Tibial artery (tissue), 4 donors: Measurements from ENCODE around the gene NINJ1.

Experiments
- DNase-seq, 2 donors: peaks; one replicate each; pipeline ENCODE4 v3.0.0-alpha.2; 2019
- H3K27ac ChIP-seq, 2 donors: fragments of 200-600 bp; sonication (generic) in 1 of 2; 1 replicate in 1 of 2; 2 replicates in 1 of 2; pipeline ENCODE4 v1.5.1; 2018 to 2019; ENCODE audit warnings: mild to moderate bottlenecking in 1 of 2
- H3K27me3 ChIP-seq, 2 donors: fragments of 200-600 bp; sonication (generic) in 1 of 2; one replicate each; pipeline versions ENCODE4 v1.5.1 to v1.6.0; 2016 to 2019
- H3K36me3 ChIP-seq, 3 donors: fragments of 200-600 bp; sonication (generic) in 2 of 3; one replicate each; pipeline ENCODE4 v1.5.1; 2016 to 2019; ENCODE audit warnings: mild to moderate bottlenecking in 2 of 3
- H3K4me1 ChIP-seq, 4 donors: fragments of 200-600 bp; sonication (generic) in 2 of 4; 1 replicate in 3 of 4; 2 replicates in 1 of 4; pipeline ENCODE4 v1.5.1; 2016 to 2019
- H3K4me3 ChIP-seq, 2 donors: fragments of 200-600 bp; sonication (generic) in 1 of 2; 1 replicate in 1 of 2; 2 replicates in 1 of 2; pipeline ENCODE4 v1.5.1; 2018 to 2019; ENCODE audit warnings: mild to moderate bottlenecking in 2 of 2
- H3K9me3 ChIP-seq, 3 donors: fragments of 200-600 bp; sonication (generic) in 1 of 3; one replicate each; pipeline ENCODE4 v1.5.1; 2016 to 2019
- CTCF ChIP-seq, 2 experiments: fragments of 200-600 bp in 1 of 2; fragments of 450-650 bp in 1 of 2; IDR thresholded peaks; one replicate each; pipeline ENCODE4 v1.5.1; 2017 to 2019; ENCODE audit warnings: antibody characterized with exemption in 2 of 2, mild to moderate bottlenecking in 1 of 2, moderate library complexity in 1 of 2
- intact Hi-C: fragments of 100-400 bp; cut with DNase I; formaldehyde crosslinking; loops from one replicate; pipeline ENCODE4 v1.15.0; 2023; ENCODE audit warnings: low total_unique reads

NINJ1 gene

GRCh38 chr9:93126825-93127368 is 7.2 kb downstream of the NINJ1 start:
- intact Hi-C loops = no loop called here
- Histone ChIP-seq H3K27ac (peak overlapping the region; percentile 42 to 72), H3K27me3 (no peaks in the 10 kb centered on the region), H3K9me3 (no peaks in the 10 kb centered on the region), H3K36me3 (peaks cover 29 to 58% (median 44%) of the 10 kb centered on the region in 3 donors), H3K4me3 (no peak overlapping the region), H3K4me1 (peaks cover 0 to 62% (median 55%) of the 10 kb centered on the region in 4 donors)
- DNase-seq = peak; percentile 22 to 80
- no peak for TF ChIP-seq CTCF (IDR thresholded peaks at IDR 0.05)

GRCh38 chr9:93126151-93126781 is 7.8 kb downstream of the NINJ1 start:
- peak; percentile 17 to 53 for DNase-seq
- no peak for TF ChIP-seq CTCF (IDR thresholded peaks at IDR 0.05)
- Histone ChIP-seq H3K4me3 (no peak overlapping the region), H3K9me3 (no peaks in the 10 kb centered on the region), H3K36me3 (peaks cover 35 to 64% (median 50%) of the 10 kb centered on the region in 3 donors), H3K4me1 (peaks cover 0 to 56% (median 50%) of the 10 kb centered on the region in 4 donors), H3K27ac (peak overlapping the region; percentile 42 to 72), H3K27me3 (no peaks in the 10 kb centered on the region)
- intact Hi-C loops = no loop called here

GRCh38 chr9:93125331-93125894 is 8.6 kb downstream of the NINJ1 start:
- DNase-seq = peak; percentile 12 to 44
- intact Hi-C loops = no loop called here
- no peak overlapping the region for H3K27ac ChIP-seq
- peaks cover 35 to 70% (median 55%) of the 10 kb centered on the region in 3 donors for H3K36me3 ChIP-seq
- H3K27me3 ChIP-seq = no peaks in the 10 kb centered on the region
- no peaks in the 10 kb centered on the region for H3K9me3 ChIP-seq
- no peak for TF ChIP-seq CTCF (IDR thresholded peaks at IDR 0.05)
- no peak overlapping the region for H3K4me3 ChIP-seq
- H3K4me1 ChIP-seq = peaks cover 0 to 53% (median 45%) of the 10 kb centered on the region in 4 donors

GRCh38 chr9:93124793-93125192 is 9.3 kb downstream of the NINJ1 start:
- H3K4me3 ChIP-seq = no peak overlapping the region
- H3K36me3 ChIP-seq = peaks cover 35 to 70% (median 55%) of the 10 kb centered on the region in 3 donors
- DNase-seq = peak; percentile 16 to 63
- peaks cover 0 to 53% (median 45%) of the 10 kb centered on the region in 4 donors for H3K4me1 ChIP-seq
- H3K9me3 ChIP-seq = no peaks in the 10 kb centered on the region
- H3K27me3 ChIP-seq = no peaks in the 10 kb centered on the region
- H3K27ac ChIP-seq = no peak overlapping the region
- TF ChIP-seq CTCF (IDR thresholded peaks at IDR 0.05) = no peak
- intact Hi-C loops = no loop called here

- peak; percentile 17 to 60 for DNase-seq
- Histone ChIP-seq H3K4me3 (no peak overlapping the region), H3K4me1 (peaks cover 0 to 49% (median 40%) of the 10 kb centered on the region in 4 donors), H3K9me3 (no peaks in the 10 kb centered on the region), H3K36me3 (peaks cover 35 to 67% (median 55%) of the 10 kb centered on the region in 3 donors), H3K27me3 (no peaks in the 10 kb centered on the region), H3K27ac (no peak overlapping the region)
- TF ChIP-seq CTCF (IDR thresholded peaks at IDR 0.05) = no peak
- intact Hi-C loops = no loop called here
These were observed 10.3 kb downstream of the NINJ1 start for GRCh38 chr9:93123561-93124283.
